ENCODE measurements around the gene FHIT. TPM values are rescaled to one million over a fixed set of nuclear protein-coding genes. Genes with fewer than 3 reads are reported as not detected.
"Not testable (repeated sequence)": the region's sequence is repeated elsewhere in the genome, so short reads cannot be mapped to it uniquely, and the experiment has no call there.

The FHIT gene
- total and polyA plus RNA-seq, 9 donors: 5.1 to 11.8 (median 9.5) TPM

DNA sequence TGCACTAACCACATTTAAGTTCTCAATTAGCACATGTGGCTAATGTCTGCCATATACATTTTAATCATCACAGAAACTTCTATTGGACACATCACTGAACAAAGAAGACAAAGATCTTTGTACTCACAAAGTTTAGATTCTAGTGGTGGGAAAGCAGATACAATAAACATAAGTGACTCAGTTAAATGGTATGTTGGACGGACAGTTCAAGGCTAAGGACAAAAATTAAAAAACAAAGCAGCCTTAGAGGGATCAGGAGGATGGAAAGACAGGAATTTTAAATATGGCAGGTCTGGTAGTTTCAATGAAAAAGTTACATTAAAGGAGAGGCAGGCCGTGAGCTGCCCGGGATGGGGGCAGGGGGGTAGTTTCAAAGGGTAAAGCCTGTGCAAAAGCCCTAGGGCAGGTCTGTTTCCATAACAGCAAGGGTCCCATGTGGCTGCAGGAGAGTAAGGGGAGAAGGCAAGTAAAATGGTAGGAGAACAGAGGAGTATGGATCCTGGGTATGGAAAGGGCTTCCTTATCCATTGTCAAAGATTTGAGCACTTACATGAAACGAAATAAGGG is 220.7 kb downstream of the FHIT start:
- WGBS, 3 donors: 63 to 81% (median 69%) methylated on average over 4 of the region's 4 CpGs
- no peak for DNase-seq
- peaks cover 3% of the 10 kb centered on the region for H3K4me1 ChIP-seq (ENCODE audit: insufficient read depth)
- H3K9me3 ChIP-seq: no peaks in the 10 kb centered on the region
- no peak for TF ChIP-seq POLR2A (IDR thresholded peaks at IDR 0.05)
- no peaks in the 10 kb centered on the region for H3K27me3 ChIP-seq
- H3K4me3 ChIP-seq: no peak overlapping the region
- H3K27ac ChIP-seq: no peak overlapping the region
- intact Hi-C loops (cut with DNase I): no loop called here
- no peaks in the 10 kb centered on the region for H3K36me3 ChIP-seq

GRCh38 chr3:61029194-61029593 is 222.1 kb downstream of the FHIT start:
- no peaks in the 10 kb centered on the region for H3K9me3 ChIP-seq
- H3K4me3 ChIP-seq: no peak overlapping the region
- no peak overlapping the region for H3K27ac ChIP-seq
- intact Hi-C loops (cut with DNase I): no loop called here
- no peaks in the 10 kb centered on the region for H3K27me3 ChIP-seq
- no peaks in the 10 kb centered on the region for H3K36me3 ChIP-seq
- no peak for DNase-seq
- WGBS, 3 donors: 84 to 90% (median 85%) methylated on average over 5 of the region's 5 CpGs
- TF ChIP-seq POLR2A (IDR thresholded peaks at IDR 0.05) (no peak), EP300 (IDR thresholded peaks at IDR 0.05) (no peak)
- TF ChIP-seq, protein P1, sequence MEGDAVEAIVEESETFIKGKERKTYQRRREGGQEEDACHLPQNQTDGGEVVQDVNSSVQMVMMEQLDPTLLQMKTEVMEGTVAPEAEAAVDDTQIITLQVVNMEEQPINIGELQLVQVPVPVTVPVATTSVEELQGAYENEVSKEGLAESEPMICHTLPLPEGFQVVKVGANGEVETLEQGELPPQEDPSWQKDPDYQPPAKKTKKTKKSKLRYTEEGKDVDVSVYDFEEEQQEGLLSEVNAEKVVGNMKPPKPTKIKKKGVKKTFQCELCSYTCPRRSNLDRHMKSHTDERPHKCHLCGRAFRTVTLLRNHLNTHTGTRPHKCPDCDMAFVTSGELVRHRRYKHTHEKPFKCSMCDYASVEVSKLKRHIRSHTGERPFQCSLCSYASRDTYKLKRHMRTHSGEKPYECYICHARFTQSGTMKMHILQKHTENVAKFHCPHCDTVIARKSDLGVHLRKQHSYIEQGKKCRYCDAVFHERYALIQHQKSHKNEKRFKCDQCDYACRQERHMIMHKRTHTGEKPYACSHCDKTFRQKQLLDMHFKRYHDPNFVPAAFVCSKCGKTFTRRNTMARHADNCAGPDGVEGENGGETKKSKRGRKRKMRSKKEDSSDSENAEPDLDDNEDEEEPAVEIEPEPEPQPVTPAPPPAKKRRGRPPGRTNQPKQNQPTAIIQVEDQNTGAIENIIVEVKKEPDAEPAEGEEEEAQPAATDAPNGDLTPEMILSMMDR (IDR thresholded peaks at IDR 0.05): no peak
- H3K4me1 ChIP-seq (ENCODE audit: insufficient read depth): peaks cover 3% of the 10 kb centered on the region

- WGBS, 3 donors: 33 to 87% (median 85%) methylated on average over 1 of the region's 1 CpG
These were observed 232.4 kb downstream of the FHIT start for GRCh38 chr3:61018807-61019206.

DNA sequence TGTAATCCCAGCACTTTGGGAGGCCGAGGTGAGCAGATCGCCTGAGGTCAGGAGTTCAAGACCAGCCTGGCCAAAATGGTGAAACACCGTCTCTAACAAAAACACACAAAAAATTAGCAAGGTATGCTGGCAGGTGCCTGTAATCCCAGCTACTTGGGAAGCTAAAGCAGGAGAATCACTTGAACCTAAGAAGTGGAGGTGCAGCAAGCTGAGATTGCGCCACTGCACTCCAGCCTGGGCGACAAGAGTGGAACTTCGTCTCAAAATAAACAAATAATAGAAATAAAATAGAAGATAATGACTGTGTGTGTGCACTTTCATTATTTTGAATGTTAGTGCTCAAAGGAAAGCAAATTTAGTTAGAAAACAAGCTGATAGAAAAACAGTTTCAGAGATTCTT is 234.2 kb downstream of the FHIT start:
- H3K9me3 ChIP-seq; H3K27me3 ChIP-seq; H3K4me1 ChIP-seq (ENCODE audit: insufficient read depth); intact Hi-C loops (cut with DNase I); DNase-seq; H3K4me3 ChIP-seq; H3K27ac ChIP-seq; H3K36me3 ChIP-seq: not testable (repeated sequence)
- WGBS, 3 donors: 87 to 94% (median 89%) methylated on average over 6 of the region's 6 CpGs

More at GRCh38 chr3:61018807-61019206, 232.4 kb downstream of the FHIT start:
- Histone ChIP-seq H3K4me1 (ENCODE audit: insufficient read depth) (no peaks in the 10 kb centered on the region), H3K36me3 (no peaks in the 10 kb centered on the region), H3K27me3 (no peaks in the 10 kb centered on the region), H3K4me3 (no peak overlapping the region), H3K27ac (no peak overlapping the region), H3K9me3 (no peaks in the 10 kb centered on the region)
- TF ChIP-seq, protein P1 (IDR thresholded peaks at IDR 0.05): no peak
- no peak for TF ChIP-seq EP300 (IDR thresholded peaks at IDR 0.05)
- TF ChIP-seq POLR2A (IDR thresholded peaks at IDR 0.05): no peak
- intact Hi-C loops (cut with DNase I): no loop called here
- no peak for DNase-seq

DNA sequence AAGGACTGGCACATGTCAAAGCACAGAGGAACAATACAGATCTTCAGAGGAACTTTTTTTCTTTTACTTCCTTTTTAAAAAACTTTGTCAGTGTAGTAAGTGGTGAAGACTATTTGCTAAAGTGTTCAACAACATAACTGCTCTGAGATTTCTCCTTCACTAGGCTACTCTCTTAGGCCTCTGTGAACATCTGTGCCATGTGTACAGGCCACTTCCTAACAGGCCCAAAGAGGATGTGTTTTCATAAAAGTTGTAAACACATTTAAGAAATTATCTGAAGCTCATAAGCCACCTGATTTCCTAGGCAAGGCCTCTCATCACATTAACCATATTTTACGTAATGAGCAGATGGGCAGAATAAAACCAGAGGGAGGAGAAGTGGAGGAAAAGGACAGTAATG is 235.4 kb downstream of the FHIT start:
- 98 to 100% (median 100%) methylated on average over 1 of the region's 1 CpG for WGBS, 3 donors
- no peaks in the 10 kb centered on the region for H3K4me1 ChIP-seq (ENCODE audit: insufficient read depth)
- intact Hi-C loops (cut with DNase I): no loop called here
- no peaks in the 10 kb centered on the region for H3K36me3 ChIP-seq
- H3K9me3 ChIP-seq: no peaks in the 10 kb centered on the region
- no peak overlapping the region for H3K27ac ChIP-seq
- no peak for DNase-seq
- no peaks in the 10 kb centered on the region for H3K27me3 ChIP-seq
- TF ChIP-seq, protein P1 (IDR thresholded peaks at IDR 0.05): no peak
- no peak for TF ChIP-seq EP300 (IDR thresholded peaks at IDR 0.05)
- TF ChIP-seq POLR2A (IDR thresholded peaks at IDR 0.05): no peak
- H3K4me3 ChIP-seq: no peak overlapping the region

Data from ovary (tissue), 9 donors.